ENCODE data around the gene EXD2. TPM values are rescaled to one million over a fixed set of nuclear protein-coding genes. Genes with fewer than 3 reads are reported as not detected.

The EXD2 gene
- total RNA-seq, 1 experiment from 2014 or later, result 9.5 TPM

DNA sequence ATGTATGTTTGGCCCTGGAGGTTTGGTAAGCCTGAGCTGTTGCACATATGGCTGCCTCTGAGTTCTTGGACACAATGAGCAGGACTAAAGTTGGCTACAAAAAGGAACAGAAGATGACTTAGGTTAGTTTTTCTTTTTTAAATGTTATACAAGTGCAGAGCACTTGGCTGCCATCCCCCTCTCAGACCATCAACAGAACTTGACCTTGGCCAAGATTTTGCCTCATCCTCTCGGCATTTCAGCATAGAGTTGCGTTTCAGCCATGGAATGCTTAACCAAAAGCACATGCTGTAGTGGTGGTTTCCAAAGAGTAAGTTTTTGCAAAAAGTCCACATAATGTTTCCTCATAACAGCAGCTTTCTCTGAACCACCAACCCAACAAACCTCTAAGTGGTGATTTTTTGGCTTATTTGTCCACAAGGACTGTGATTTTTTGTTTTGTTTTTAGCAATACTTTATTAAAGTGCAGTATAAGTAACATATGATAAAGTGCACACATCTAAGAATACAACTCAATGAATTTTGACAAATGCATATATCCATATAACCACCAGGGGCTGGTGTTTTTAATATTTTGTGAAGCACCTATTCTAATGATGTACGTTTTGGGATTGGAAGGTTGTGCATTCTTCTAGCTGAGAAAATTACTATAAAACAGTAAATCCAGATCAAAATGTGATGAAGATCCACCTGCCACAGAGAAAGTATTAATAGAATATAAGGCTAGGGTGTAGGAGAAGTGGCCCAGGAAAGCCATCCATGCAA lies 56.6 kb downstream of the EXD2 start:
- DNase-seq (ENCODE audit: low read depth, low spot score), result no peak
- ATAC-seq, result no peak
- intact Hi-C loops (cut with micrococcal nuclease; ENCODE audit: unreplicated experiment), result loop anchor here (10.0 kb wide), 1 partner anchor 107 kb away; no protein-coding TSS in a partner anchor
- H3K27me3 ChIP-seq (ENCODE audit: control insufficient read depth, insufficient read depth, low read length), result no peaks in the 10 kb centered on the region
- no peaks in the 10 kb centered on the region for H3K9me3 ChIP-seq (ENCODE audit: control insufficient read depth, insufficient read depth, low read depth, low read length)
- in situ Hi-C loops (cut with HindIII; ENCODE audit: low pct_unique_long_range_greater_than_20kb, low sequenced_read_pairs), result no loop called here
- no peaks in the 10 kb centered on the region for H3K36me3 ChIP-seq (ENCODE audit: control insufficient read depth, insufficient read depth, low read length)
- no TSS peak for BruUV-seq (replicated peaks)
- H3K4me1 ChIP-seq (ENCODE audit: control insufficient read depth, insufficient read depth, low read length), result no peaks in the 10 kb centered on the region
- POLR2A ChIA-PET, result no interaction called here
- TF ChIP-seq TCF7L2 (IDR thresholded peaks at IDR 0.05; ENCODE audit: low read depth, low read length), result no peak
- TF ChIP-seq REST (IDR thresholded peaks at IDR 0.05; ENCODE audit: insufficient read depth in 1 of 2, low read depth in 2 of 2, low read length in 1 of 2), result no peak
- peak; percentile 23; the same call in 1 of the 2 replicates for TF ChIP-seq CTCF (IDR thresholded peaks at IDR 0.05)
- TF ChIP-seq SIN3A (IDR thresholded peaks at IDR 0.05; ENCODE audit: borderline replicate concordance, insufficient read depth, low read depth, low read length), result no peak
- no peak for TF ChIP-seq POLR2AphosphoS5 (IDR thresholded peaks at IDR 0.05; ENCODE audit: low read depth, low read length)
- H3K27ac ChIP-seq (ENCODE audit: low read length), result no peak overlapping the region
- CTCF ChIA-PET, result no interaction called here
- no peak overlapping the region for H3K4me3 ChIP-seq (ENCODE audit: low read depth in 2 of 2, low read length in 2 of 2)

DNA sequence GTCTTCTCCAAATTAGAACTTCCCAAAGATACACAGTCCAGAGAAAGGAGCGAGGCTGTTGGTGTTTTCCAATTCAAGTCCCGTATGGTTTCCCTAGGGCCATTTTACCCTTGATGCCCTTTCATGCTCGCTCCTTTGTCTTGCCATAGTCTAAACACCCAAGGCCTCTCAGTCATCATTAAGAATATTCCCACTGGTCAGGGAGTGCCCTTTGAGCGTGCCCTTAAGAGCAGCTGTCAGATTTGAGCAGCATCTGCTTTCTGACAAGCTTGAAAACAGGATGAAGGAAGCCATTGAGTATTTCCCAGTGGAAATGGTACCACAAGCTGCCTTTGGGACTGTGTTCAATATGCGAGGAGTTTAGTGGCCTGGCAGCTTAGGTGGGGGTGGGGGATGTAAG lies 58.3 kb downstream of the EXD2 start:
- no TSS peak for BruUV-seq (replicated peaks)
- ATAC-seq (no peak), DNase-seq (ENCODE audit: low read depth, low spot score) (no peak)
- H3K4me1 ChIP-seq (ENCODE audit: control insufficient read depth, insufficient read depth, low read length), result no peaks in the 10 kb centered on the region
- CTCF ChIA-PET, result no interaction called here
- POLR2A ChIA-PET, result no interaction called here
- H3K4me3 ChIP-seq (ENCODE audit: low read depth in 2 of 2, low read length in 2 of 2), result no peak overlapping the region
- intact Hi-C loops (cut with micrococcal nuclease; ENCODE audit: unreplicated experiment), result loop anchor here (10.0 kb wide), 1 partner anchor 105 kb away; no protein-coding TSS in a partner anchor
- in situ Hi-C loops (cut with HindIII; ENCODE audit: low pct_unique_long_range_greater_than_20kb, low sequenced_read_pairs), result no loop called here
- H3K27ac ChIP-seq (ENCODE audit: low read length), result no peak overlapping the region
- TF ChIP-seq SIN3A (IDR thresholded peaks at IDR 0.05; ENCODE audit: borderline replicate concordance, insufficient read depth, low read depth, low read length) (no peak), POLR2AphosphoS5 (IDR thresholded peaks at IDR 0.05; ENCODE audit: low read depth, low read length) (no peak)
- H3K9me3 ChIP-seq (ENCODE audit: control insufficient read depth, insufficient read depth, low read depth, low read length), result no peaks in the 10 kb centered on the region
- no peaks in the 10 kb centered on the region for H3K27me3 ChIP-seq (ENCODE audit: control insufficient read depth, insufficient read depth, low read length)
- H3K36me3 ChIP-seq (ENCODE audit: control insufficient read depth, insufficient read depth, low read length), result no peaks in the 10 kb centered on the region

GRCh38 chr14:69252851-69253250 lies 61.6 kb downstream of the EXD2 start:
- ChIA-PET CTCF (no interaction called here), POLR2A (no interaction called here)
- no peaks in the 10 kb centered on the region for H3K27me3 ChIP-seq (ENCODE audit: control insufficient read depth, insufficient read depth, low read length)

More at GRCh38 chr14:69252851-69253250, 61.6 kb downstream of the EXD2 start:
- in situ Hi-C loops (cut with HindIII; ENCODE audit: low pct_unique_long_range_greater_than_20kb, low sequenced_read_pairs), result no loop called here
- no TSS peak for BruUV-seq (replicated peaks)
- H3K27ac ChIP-seq (ENCODE audit: low read length), result no peak overlapping the region
- TF ChIP-seq CTCF (IDR thresholded peaks at IDR 0.05) (no peak), POLR2AphosphoS5 (IDR thresholded peaks at IDR 0.05; ENCODE audit: low read depth, low read length) (no peak), SIN3A (IDR thresholded peaks at IDR 0.05; ENCODE audit: borderline replicate concordance, insufficient read depth, low read depth, low read length) (no peak), REST (IDR thresholded peaks at IDR 0.05; ENCODE audit: insufficient read depth in 1 of 2, low read depth in 2 of 2, low read length in 1 of 2) (no peak), TCF7L2 (IDR thresholded peaks at IDR 0.05; ENCODE audit: low read depth, low read length) (no peak)
- ATAC-seq (no peak), DNase-seq (ENCODE audit: low read depth, low spot score) (no peak)
- no peaks in the 10 kb centered on the region for H3K9me3 ChIP-seq (ENCODE audit: control insufficient read depth, insufficient read depth, low read depth, low read length)
- H3K4me1 ChIP-seq (ENCODE audit: control insufficient read depth, insufficient read depth, low read length), result no peaks in the 10 kb centered on the region
- intact Hi-C loops (cut with micrococcal nuclease; ENCODE audit: unreplicated experiment), result no loop called here
- no peak overlapping the region for H3K4me3 ChIP-seq (ENCODE audit: low read depth in 2 of 2, low read length in 2 of 2)
- H3K36me3 ChIP-seq (ENCODE audit: control insufficient read depth, insufficient read depth, low read length), result no peaks in the 10 kb centered on the region

Data from Panc1 (cell line).